LNCAP (cell line): Measurements from ENCODE around the gene LAMB1.

Source experiments
- TF ChIP-seq, protein P1 (sequence below): fragments of 450-650 bp; IDR thresholded peaks from 2 replicates; pipeline ENCODE4 v1.5.1; 2017; ENCODE audit warnings: mild to moderate bottlenecking

Gene LAMB1

DNA sequence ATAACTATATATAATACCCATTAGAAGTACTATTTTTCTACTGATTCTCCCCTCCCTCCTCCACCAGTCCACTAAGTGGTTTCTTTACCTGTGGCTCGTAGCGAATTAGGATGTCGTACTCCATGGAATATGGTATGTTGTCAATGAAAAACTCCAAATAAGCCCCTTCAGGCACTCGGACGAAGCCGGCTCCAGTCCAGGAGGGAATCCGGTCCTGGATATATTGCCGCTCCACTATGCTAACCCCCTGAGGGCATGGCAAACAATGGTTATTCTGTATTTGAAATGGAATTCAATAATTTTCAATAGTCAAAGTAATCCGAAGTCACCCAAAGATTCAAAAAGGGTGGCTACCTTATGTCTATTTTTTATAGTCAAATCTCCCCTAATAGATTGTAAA, 40.1 kb downstream of the LAMB1 start:
- TF ChIP-seq, protein P1, sequence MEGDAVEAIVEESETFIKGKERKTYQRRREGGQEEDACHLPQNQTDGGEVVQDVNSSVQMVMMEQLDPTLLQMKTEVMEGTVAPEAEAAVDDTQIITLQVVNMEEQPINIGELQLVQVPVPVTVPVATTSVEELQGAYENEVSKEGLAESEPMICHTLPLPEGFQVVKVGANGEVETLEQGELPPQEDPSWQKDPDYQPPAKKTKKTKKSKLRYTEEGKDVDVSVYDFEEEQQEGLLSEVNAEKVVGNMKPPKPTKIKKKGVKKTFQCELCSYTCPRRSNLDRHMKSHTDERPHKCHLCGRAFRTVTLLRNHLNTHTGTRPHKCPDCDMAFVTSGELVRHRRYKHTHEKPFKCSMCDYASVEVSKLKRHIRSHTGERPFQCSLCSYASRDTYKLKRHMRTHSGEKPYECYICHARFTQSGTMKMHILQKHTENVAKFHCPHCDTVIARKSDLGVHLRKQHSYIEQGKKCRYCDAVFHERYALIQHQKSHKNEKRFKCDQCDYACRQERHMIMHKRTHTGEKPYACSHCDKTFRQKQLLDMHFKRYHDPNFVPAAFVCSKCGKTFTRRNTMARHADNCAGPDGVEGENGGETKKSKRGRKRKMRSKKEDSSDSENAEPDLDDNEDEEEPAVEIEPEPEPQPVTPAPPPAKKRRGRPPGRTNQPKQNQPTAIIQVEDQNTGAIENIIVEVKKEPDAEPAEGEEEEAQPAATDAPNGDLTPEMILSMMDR: no peak

DNA sequence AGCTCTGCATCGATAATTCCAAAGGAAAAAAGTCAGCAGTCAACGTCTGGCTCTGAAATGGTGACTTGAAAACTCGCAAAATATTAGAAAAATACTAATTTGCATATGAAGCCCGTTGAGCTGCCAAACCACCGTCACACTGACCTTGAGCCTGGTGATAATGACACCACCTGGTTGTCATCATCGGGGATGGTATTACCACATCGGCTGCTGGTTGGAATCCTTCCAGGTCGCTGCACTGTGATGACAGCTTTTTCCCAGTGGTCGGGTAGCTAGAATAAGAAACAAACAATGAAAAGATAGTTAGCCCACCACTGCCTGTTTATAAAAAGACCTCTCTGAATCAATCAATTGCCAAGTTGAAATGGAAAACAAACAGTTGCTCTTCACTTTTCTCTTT, 41.6 kb downstream of the LAMB1 start:
- TF ChIP-seq, protein P1: no peak

DNA sequence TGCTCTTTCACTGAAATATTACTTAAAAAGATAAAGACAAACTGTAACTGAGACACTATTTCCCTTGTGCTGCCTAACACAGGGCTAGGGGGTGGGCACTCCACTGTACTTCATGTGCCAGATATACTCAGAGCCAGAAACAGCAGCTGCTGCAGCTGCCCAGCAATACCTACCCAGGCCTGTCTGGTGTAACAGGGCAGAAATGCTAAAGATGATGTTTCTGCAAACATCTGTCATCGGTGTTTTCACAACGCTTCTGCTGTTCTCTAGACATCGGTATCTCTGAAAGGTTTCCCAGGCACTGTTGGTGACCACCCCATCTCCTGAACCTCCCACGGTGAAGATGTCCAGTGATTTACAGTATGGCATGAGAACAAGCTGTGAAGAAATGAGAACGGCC, 42.7 kb downstream of the LAMB1 start:
- TF ChIP-seq, protein P1: no peak

DNA sequence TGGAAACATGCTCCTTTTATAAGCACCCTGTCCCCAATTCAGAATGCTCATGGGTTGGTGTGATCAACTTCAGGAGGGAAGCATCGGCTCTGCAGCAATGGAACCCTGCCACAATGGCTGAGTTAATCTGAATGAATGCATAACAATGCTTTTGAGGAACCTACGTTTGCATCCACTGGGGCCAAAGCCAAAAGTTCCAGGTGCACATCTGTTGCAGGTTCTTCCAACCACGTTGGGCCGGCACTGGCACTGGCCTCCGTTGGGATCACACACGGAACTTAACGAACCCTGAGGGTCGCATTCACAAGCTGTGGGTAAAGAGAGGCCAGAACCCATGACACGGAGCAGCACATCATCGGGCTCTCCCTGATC, 43.4 kb downstream of the LAMB1 start:
- TF ChIP-seq, protein P1: no peak

DNA sequence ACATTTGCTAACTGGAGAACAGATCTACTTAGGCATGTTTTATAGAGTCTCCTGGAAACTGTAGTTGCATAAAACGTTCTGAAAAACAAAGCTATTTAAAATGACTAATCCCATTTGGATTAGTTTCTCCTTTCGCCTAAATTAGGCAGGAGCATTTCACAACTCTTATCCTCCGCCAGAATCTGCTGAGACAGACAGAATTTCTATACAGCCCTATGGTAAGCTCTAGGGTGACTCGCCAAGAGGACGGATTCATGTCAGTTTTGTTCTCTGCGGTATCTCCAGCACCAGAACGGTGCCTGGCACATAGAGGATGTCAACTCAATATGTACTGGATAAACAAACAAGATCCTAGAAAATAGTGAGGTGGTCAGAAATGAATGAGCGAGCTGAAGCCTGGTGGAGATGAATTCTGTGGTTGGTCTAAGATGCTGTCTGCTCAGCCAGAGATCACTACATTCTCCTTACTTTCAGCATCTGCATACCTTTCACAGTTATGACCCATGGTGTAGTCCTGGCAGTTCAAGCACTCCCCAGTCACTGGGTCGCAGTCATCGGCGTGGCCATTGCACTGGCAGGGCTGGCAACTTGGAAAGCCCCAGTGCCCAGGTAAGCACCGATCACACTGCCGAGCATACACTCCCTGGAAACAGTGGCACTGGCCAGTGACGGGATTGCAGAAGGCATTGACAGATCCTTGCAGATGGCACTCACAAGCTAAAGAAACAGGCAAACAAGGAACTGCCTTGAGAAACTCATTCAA, 44.0 kb downstream of the LAMB1 start:
- TF ChIP-seq, protein P1: no peak

DNA sequence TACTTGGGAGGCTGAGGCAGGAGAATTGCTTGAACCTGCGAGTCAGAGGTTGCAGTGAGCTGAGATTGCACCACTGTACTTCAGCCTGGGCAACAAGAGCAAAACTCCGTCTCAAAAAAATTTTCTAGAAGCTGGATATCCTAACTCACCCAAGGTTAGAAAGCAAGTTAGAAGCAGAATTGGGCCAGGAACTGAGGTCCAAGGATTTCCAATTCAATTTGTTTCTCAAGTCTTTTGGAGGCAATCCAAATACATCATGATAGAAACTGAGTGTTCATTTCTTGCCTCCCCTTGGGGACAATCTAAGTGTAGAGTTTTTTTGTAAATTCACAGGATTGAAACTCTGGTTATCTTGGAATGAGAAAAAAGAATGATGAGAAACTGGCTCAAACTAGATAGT, 45.5 kb downstream of the LAMB1 start:
- TF ChIP-seq, protein P1: no peak

DNA sequence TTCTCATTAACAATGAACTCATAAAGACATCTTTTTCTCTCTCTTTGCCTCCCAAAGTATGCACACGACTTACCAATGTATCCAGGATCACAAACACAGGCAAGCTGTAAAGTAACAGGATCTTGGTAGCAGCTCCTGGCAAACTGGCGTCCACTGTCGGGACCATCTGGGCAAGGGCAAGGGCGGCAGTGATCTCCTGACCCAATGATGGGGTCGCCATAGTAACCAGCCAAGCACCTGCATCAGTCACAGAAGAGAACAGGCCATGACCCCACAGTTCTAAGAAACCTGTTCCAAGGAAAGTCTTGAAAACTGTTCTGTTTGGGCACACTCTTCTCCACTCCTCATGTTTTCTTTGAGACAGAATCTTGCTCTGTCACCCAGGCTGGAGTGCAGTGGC, 47.6 kb downstream of the LAMB1 start:
- TF ChIP-seq, protein P1: no peak

DNA sequence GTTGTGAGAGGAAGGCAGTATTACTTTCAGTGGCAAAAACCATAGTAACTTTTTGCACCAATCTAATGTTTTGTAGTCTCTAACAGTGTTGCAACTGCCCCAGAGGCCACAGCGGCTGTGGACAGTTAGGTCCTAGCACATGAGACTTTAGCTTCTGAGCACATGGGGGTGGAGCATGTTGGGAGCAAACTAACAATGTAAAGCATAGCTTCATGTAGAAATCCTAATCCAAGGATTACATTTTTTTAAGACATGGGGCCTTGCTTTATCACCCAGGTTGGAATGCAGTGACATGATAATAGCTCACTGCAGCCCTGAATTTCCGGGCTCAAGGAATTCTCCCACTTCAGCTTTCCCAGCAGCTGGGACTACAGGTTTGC, 49.0 kb downstream of the LAMB1 start:
- TF ChIP-seq, protein P1: no peak
